LNCAP (cell line): ENCODE data around the gene COX6B2.

ENCODE experiments used
- TF ChIP-seq, protein P1 (sequence below): fragments of 450-650 bp; IDR thresholded peaks from 2 replicates; pipeline ENCODE4 v1.5.1; 2017; ENCODE audit warnings: mild to moderate bottlenecking

The COX6B2 gene

DNA sequence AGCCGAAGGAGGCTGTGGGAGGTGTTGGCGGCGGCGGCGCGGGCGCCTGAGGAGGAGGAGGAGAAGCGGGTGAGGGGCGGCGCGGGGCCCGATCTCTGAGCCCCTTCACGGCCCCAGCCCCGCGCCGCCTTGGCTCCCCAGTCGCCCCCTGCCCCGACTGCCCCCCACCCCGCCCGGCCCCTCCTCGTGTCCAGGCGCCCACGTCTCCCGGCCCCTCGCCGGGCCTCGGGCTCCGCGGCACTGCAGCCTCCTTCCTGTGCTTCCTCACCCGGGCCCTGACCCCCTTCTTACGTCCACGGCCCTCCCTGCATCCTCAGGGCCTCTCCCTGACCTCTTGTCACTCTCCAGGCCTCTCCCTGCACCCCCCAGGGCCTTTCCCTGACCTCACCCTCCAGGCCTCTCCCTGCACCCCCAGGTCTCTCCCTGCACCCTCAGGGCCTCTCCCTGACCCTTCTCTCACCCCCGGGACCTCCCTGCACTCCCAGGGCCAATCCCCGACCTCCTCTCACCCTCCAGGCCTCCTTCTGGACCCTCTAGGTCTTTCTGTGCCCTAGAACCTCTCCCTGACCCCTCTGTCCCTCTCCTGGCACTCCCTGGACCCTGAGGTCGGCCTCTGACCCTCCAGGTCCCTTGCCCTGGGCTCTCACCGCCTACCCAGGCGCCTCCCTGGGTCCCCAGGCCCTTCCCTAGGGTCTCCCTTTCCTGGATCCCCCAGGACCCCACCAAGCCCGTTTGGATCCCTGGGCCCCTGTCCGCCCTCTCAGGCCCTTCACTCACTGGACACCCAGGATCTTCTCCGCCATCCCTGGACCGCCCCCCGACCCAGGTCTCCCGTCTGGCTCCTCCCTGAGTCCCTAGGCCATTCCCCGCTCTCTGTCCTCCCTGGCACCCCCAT is 14.4 kb downstream of the COX6B2 start:
- TF ChIP-seq, protein P1, sequence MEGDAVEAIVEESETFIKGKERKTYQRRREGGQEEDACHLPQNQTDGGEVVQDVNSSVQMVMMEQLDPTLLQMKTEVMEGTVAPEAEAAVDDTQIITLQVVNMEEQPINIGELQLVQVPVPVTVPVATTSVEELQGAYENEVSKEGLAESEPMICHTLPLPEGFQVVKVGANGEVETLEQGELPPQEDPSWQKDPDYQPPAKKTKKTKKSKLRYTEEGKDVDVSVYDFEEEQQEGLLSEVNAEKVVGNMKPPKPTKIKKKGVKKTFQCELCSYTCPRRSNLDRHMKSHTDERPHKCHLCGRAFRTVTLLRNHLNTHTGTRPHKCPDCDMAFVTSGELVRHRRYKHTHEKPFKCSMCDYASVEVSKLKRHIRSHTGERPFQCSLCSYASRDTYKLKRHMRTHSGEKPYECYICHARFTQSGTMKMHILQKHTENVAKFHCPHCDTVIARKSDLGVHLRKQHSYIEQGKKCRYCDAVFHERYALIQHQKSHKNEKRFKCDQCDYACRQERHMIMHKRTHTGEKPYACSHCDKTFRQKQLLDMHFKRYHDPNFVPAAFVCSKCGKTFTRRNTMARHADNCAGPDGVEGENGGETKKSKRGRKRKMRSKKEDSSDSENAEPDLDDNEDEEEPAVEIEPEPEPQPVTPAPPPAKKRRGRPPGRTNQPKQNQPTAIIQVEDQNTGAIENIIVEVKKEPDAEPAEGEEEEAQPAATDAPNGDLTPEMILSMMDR, result no peak

GRCh38 chr19:55339105-55339888 is 15.2 kb downstream of the COX6B2 start, which contains the start of gene KMT5C:
TSS of gene KMT5C (plus strand) at chr19:55339876. CDS start at chr19:55341937, 2,061 bp downstream.
- TF ChIP-seq, protein P1, result no peak

DNA sequence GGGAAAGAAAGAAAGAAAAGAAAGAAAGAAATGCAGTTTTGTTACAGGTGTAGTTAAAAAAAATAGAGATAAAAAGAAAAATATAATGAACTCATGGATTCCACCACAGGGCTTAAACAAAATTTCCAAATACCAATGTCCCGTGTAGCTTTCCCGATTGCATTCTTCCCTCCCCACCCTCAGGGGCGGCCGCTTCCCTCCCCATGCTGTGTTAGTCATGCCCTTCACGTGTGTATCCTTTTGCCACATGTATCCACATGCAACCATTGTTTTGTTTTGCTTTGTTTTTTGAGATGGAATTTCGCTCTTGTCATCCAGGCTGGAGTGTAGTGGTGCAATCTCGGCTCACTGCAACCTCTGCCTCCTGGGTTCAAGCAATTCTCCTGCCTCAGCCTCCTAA is 18.4 kb downstream of the COX6B2 start:
- TF ChIP-seq, protein P1, result no peak

GRCh38 chr19:55333870-55334269 is 20.6 kb downstream of the COX6B2 start:
- TF ChIP-seq, protein P1, result no peak

GRCh38 chr19:55325172-55325571 is 29.3 kb downstream of the COX6B2 start, which contains the start of gene TMEM150B:
TSS of gene TMEM150B (minus strand) at chr19:55325341. CDS start at chr19:55321036, 4,305 bp downstream.
- TF ChIP-seq, protein P1, result no peak

DNA sequence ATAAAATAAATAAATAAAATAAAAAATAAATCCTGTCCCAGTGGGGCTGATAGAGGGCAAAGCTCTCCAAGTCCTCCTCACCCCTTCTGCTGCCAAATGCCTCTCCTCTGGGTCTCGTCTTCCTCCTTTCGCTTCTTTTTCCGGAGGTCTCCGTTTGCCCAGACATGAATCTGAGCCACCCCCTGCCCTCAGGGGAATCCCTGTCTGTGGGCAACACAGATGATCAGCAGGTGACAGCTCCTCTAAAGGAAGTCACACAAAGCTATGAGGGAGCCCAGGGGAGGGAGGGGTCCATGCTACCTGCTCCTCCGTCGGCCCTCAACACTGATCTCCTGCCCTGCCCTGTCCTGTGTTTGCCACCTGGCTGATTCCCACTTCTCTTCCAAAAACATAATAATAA is 29.9 kb downstream of the COX6B2 start:
- TF ChIP-seq, protein P1, result no peak

DNA sequence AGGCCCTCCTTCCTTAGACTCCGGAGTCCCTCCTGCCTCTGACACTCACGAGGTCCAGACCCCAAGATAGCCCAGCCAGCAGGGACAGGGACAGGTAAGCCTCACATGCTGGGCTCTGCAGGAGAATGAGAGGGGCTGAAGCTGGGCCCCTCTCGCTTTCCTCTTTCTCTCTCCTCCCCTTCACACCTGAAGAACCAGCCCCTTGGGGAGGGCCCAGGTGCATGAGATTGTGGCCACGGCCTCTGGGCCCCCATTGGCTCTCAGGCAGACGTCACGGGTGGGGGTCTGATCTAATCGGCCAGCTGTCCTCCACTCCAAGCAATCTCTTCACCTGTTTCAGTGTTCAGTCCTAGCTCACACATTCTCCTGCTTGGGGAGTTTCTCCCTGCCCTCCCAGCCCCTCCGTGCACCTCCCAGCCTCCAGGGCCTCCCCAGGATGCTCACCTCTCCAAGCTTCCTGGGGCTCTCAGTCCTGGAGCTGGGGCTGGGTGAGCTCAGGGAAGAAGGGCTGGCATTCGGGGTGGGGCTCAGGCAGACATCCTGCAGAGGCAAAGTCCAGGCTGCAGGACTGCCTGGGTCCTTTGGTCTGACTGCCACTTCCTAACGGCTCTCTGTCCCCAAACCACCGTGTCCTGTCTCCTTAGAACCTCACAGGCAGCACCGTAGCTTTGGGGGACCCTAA is 32.2 kb downstream of the COX6B2 start:
- TF ChIP-seq, protein P1, result no peak
